ENCODE results near the gene NOC4L.

The NOC4L gene

DNA sequence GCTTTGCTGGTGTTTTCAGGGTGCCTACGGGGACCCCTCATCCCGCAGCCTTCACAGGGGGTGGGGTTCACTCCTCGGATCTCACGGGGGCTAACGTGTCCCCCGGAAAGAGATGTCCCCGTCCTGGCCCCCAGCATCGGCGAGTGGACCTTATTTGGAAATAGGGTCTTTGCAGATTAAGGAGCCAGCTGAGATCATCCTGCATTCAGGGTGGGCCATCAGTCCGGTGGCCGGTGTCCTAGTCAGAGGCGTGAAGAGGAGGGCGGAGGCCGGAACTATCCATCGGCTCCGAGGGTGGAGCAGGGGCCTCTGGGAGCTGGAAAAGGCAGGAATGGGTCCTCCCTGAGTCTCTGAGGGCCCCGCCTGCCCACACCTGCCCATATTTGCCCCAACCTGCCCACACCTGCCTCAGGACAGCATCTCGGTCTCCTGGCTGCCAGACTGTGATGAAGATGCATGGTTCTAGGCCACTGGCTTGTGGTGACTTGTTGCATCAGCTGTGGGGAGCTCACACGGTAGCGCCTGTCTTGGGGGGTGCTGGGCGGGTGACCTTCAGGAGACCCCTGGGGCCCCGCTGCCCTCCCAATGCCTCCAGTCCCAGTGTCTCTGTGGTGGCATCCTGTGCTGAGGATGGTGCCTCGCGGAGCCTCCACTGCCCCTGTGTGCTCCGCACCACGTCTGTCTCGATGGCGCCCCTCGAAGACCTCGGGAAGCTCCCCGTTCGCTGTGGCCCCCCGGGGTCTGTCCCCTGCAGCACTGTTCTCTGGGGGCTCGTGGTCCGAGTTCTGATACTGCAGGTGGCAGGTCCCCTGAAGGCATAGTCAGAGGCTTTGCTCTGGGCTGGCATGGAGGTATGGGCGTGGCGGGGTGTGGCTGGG is 14.7 kb downstream of the NOC4L start:
- DNase-seq = no peak

DNA sequence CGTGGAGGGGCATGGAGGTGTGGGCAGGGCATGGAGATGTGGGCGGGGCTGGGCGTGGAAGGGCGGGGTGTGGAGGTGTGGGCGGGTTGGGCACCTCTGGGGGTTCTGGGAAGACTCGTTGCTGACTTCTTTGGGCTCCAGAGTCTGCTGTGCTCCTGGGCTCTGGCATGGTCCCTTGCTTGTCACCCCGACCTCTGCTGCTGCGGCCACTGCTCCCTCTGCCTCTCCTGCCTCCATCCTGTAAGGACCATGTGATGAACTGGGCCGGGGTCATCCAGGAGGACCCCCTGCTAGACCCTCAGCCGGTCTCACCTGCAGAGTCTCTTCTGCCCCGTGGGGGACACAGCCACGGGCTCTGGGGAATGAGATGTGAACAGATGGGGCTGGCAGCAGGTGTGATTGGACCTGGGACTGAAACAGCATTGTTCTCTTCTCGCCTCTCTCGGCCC is 15.3 kb downstream of the NOC4L start:
- no peak for DNase-seq

DNA sequence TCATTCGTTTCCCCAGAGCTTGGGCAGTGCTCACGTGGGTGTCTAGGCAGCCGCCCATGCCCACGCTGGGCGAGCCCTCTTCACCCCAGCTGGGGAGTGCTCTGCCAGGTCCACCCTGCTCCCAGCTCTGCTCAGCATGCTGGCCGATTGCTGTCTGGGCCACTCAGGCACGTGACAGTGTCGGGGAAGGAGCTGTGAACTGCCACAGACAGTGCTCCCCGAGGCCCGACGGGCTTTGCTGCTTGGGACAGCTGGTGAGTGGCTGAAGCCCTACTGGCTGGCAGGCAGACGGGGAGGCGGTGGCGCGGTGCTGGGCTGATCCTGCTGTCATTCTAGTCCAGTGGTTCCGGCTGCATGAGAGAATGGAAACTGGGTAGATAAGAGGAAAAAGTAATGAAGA is 15.8 kb downstream of the NOC4L start:
- DNase-seq = no peak

DNA sequence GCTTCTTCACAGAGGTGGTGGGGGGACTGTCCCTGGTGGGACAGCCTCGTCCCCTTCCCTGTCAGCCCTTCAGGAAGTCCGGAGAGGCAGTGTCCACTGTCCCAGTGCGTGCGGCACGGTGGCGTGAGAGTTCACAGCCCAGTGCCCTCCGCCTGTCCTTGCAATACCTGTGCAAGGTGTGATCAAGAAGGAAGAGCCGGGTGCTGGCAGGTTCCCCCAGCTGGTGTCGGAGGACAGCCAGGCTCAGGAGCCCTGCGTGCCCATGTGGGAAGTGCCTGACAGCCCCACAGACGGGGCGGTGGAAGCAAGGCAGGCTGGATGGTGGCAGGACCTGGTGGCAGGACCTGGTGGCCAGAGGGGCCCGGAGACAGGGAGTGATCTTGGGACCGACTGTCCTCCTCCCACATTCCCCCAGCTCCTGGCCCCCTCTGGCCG is 16.4 kb downstream of the NOC4L start:
- DNase-seq = no peak

GRCh38 chr12:132161036-132161781 is 17.0 kb downstream of the NOC4L start:
- DNase-seq = no peak

DNA sequence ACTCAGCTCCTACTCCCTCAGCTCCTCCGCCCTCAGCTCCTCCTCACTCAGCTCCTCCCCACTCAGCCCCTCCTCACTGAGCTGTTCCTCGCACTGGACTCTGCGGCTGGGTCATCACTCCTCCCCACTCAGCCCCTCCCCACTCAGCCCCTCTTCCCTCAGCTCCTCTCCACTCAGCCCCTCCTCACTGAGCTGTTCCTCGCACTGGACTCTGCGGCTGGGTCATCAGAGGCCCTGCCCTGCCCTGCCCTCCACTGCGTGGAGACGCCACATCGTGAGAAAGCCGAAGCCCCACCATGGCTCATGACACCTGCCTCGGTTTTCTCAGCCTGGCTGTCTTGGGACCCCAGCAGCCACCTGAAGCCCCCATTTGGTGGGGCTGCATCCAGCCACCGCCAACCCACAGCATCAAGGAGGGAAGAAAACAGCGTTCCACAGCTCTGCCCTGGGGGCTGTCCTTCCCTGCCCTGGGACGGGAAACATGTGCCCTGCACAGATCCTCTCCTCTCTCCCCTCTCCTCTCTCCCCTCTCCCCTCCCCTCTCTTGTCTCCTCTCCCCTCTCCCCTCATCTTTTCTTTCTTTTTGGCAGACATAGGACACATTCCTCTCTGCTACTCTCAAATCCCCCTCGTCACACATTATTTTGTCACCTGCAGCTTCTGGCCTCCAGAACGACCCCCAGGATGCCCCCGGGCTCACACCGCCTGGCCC is 17.7 kb downstream of the NOC4L start:
- DNase-seq = no peak

- peak; percentile 35 for DNase-seq
These were observed 18.3 kb downstream of the NOC4L start for GRCh38 chr12:132162508-132163031.

- no peak for DNase-seq
These were observed 19.0 kb downstream of the NOC4L start for GRCh38 chr12:132163041-132163910.

GRCh38 chr12:132163911-132164288 is 19.6 kb downstream of the NOC4L start:
- DNase-seq = no peak

DNA sequence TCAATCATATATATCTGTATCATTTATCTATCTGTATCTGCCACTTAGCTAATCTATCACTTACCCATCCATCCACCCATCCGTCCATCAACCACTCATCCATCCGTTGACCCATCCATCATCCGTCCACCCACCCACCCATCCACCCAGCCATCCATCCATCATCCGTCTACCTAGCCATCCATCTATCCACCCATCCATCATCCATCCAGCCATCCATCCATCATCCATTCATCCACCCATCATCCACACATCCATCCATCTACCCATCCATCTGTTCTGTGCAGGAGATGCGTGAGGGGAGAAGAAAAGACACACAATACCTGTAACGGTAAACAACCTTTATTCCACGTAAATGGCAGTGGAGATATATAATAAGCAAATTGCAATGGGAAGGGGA is 20.2 kb downstream of the NOC4L start:
- no peak for DNase-seq

DNA sequence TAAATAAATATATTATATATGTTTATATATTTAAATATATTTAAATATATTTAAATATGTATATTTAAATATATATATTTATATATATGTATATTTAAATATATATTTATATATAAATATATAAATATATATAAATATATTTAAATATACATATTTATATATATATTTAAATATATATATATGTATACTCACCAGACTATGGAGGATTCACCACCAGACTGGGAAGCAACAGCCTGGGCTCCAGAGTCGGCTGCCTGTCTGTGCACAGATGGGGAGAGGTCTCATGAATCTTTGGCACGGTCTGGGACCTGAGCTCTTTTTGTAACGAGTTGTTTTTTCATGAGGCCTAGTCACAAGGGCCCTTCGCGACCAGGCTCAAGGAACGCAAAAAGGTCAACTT is 21.3 kb downstream of the NOC4L start:
- DNase-seq = no peak

DNA sequence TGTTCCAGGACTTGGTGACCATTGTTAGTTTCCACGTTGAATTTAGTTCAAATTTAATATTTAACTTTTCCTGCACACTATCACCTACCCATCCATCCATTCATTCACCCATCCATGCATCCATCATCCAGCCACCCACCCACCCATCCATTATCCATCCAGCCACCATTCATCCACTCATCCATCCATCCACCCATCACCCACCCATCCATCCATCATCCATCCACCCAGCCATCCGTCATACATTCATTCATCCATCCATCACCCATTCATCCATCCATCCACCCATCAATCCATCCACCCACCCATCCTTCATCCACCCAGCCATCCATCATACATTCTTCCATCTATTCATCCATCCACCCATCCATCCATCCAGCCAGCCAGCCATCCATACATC is 21.8 kb downstream of the NOC4L start:
- no peak for DNase-seq

DNA sequence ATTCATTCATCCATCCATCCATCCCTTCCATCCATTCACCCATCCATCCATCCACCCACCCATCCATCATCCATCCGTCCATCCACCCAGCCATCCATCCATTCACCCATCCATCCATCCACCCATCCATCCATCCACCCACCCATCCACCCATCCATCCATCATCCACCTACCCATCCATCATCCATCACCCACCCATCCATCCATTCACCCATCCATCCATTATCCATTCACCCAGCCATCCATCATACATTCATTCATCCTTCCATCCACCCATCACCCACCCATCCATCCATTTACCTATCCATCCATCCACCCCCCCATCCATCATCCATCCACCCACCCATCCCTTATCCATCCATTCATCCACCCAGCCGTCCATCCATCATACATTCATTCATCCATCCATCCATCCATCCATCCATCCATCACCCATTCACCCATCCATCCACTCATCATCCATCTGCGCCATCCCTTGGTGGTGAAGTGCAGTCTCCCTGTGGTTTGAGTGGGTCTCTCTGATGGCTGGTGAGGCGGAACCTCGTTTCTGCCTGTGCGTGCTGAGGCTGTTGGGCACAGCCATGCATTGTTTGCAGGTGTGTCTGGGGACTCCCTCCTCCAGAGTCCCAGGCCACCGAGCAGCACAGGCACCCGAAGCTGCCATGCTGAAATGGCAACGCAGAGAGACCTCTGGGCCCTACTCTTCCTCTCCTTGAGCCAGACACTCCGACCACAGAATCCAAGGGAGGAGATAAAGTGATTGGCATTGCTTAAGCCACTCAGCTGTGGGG is 22.7 kb downstream of the NOC4L start:
- DNase-seq = no peak

DNA sequence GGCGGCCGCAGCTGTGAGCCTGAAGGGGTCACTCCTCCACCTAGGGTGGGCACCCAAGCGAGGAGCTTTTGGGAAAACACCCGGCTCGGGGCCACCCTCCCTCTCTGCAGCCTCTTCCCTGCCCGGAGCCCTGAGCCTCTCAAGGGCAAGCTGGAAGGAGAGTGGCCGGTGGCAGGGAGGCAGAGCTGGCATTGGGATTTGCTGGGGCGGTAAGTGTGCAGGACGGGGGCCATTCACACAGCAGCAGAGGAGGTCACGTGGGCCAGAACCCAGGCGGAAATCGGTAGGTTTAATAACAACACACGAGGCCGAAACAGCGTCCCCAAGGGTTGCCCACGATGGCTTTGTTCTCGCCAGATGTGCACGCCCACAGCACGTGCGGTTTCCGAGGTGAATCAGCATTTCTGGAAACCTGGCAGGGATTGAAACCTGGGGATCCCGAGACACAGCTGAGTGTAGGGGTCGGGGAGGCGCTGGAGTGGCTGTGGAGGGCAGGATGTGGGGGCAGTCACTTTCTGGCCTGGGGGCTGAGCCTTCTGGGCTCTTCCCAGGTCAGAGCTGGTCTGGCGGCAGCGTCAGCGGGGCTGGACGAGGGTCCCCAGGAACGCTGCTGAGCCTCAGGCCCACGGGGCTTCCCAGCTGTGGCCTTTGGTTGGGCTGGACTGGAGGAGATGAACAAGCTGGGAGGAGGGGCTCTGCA is 23.5 kb downstream of the NOC4L start:
- no peak for DNase-seq

DNA sequence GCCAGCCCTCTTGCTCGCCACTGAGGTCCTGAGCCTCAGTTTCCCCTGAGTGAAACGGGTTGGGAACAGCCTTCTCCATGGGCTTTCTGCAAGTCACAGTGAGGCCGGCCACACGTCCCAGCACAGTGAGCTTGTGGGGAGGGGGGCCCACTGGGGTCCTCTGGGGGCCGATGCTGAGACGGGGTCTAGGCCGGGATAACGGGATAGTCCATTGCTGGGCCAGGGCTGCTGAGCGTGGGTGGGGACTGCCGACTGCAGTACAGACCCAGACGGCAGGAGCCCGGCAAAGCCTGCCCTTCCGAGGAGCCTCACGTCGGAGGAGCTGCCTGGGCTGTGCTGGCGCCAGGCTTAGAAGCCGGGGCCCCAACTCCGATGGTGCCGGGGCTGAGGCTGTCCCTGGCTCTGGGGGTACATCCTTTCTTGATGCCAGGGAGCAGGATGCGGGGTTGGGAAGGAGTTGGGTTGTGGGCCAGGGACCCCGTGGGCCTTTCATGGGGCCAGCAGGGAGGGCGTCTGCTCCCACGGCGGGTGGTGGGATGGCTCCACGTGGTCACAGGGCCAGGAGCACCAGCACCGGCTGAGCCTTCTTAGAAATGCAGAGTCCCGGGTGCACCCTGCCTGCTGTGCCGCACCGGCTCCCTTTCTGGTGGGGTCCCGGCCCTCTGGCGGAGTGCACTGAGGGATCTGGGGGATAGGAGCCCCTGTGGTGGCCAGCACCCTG is 24.2 kb downstream of the NOC4L start:
- no peak for DNase-seq

- no peak for DNase-seq
These were observed 25.1 kb downstream of the NOC4L start for GRCh38 chr12:132169376-132169775.

DNA sequence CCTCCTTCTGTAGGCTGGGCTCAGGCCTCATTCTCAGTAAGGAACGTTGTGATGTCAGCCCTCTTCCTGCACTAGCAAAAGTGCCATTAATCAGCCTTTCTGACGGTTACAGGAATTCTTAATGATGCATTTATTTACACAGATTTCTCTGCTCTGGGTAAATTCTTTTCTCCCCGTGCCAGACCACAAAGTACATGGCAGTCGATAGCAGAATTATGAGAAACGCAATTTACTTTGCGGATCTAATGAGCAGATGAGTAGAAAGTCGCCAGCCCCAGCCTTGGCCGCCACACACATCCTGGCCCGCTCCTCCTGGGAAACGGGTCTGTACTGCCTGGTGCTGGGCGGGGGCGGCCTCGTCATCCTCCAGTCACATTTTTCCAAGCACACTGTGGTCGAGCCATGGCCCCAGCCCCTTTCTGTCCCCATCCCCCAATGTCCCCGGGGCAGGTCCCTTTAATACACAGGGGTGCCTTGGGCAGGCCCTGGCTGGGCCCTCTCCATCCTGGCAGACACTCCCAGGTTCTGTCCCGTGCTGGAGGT is 25.9 kb downstream of the NOC4L start:
- no peak for DNase-seq

DNA sequence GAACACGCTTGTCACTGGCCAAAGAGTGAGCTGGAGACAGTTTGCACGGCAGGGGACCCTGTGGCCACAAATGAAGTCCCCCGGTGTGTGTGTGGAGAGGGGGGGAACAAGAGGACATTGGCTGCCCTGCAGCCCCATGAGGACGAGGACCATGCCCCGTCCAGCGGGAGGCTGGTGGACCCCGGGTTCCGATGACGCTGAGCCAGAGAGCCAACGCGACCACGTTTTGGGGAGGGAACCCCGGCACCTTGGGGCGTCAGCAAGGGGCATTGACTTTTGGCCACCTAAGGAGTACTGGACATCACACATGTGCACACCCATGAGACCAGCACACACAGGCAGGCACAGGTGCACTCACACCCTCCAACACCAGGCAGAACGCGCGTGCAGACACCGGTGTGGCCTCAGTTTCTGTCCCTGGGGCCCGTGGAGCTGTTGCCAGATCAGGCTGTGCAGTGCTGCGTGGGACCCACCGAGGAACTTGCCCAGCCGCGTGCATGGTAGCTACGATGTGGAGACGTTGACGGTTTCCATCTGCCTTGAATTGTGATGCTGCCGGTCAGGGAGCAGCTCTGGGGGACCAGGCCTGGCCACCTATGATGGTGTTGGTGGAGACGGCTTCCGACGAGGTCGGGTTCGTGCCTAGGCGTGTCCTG is 26.5 kb downstream of the NOC4L start:
- DNase-seq = no peak

DNA sequence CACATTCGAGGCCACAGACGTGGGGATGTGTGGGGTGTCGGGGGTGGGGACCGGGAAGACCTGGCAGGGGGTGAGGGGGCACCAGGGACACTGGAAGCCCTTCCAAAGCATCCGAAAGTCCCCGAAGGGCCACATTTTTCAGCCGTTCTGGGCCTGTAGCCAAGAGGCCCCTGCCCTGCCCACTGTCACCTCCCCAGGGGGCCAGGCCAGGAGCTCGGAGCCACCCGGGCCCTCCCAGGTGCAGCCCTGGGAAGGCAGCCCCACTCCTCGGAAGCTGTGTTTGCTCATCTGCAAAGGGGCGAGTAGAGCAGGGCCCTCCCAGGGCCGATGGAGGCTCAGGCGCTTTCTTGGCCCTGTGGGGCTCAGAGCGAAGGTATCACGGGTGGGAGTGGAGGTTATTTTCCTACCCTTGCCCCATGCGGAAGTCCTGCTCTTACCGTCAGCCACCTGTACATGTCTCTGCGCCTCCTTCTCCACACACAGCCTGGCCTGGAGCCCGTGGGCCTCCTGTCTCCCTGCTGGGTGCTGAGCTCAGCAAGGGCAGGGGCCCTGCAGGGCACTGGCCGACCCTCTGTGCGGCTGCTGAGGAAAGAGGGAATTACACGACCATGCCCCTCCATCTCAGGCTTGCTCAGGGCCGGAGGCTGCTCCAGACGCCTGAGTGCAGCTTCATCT is 27.2 kb downstream of the NOC4L start:
- DNase-seq = no peak
